ENCODE results near the gene TOPAZ1.

Gene TOPAZ1

DNA sequence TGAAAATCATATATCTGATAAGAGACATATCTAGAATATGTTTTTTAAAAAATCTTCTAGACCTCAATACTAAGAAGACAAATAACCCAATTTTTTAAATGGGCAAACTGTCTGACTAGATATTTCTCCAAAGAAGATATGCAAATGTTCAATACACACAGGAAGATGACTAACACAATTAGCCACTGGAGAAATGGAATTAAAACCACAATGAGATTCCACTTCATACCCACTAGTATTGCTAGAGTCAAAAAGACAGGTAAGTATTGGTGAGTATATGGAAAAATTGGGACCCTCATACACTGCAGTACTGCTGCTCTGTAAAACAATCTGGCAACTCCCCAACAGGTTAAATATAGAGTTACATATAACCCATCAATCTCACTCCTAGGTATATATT is 33.1 kb upstream of the TOPAZ1 start:
- Histone ChIP-seq H3K27me3 (replicated peaks) (no peaks in the 10 kb centered on the region), H3K36me3 (replicated peaks) (no peaks in the 10 kb centered on the region), H3K4me3 (ENCODE audit: low read depth, low read length) (no peak overlapping the region), H3K27ac (no peak overlapping the region)
- in situ Hi-C loops (cut with HindIII; ENCODE audit: low pct_ligation_motif_present, low sequenced_read_pairs): no loop called here
- DNase-seq: no peak
- TF ChIP-seq, protein P1, sequence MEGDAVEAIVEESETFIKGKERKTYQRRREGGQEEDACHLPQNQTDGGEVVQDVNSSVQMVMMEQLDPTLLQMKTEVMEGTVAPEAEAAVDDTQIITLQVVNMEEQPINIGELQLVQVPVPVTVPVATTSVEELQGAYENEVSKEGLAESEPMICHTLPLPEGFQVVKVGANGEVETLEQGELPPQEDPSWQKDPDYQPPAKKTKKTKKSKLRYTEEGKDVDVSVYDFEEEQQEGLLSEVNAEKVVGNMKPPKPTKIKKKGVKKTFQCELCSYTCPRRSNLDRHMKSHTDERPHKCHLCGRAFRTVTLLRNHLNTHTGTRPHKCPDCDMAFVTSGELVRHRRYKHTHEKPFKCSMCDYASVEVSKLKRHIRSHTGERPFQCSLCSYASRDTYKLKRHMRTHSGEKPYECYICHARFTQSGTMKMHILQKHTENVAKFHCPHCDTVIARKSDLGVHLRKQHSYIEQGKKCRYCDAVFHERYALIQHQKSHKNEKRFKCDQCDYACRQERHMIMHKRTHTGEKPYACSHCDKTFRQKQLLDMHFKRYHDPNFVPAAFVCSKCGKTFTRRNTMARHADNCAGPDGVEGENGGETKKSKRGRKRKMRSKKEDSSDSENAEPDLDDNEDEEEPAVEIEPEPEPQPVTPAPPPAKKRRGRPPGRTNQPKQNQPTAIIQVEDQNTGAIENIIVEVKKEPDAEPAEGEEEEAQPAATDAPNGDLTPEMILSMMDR (IDR thresholded peaks at IDR 0.05; ENCODE audit: low read depth, low read length, missing control alignments): no peak

DNA sequence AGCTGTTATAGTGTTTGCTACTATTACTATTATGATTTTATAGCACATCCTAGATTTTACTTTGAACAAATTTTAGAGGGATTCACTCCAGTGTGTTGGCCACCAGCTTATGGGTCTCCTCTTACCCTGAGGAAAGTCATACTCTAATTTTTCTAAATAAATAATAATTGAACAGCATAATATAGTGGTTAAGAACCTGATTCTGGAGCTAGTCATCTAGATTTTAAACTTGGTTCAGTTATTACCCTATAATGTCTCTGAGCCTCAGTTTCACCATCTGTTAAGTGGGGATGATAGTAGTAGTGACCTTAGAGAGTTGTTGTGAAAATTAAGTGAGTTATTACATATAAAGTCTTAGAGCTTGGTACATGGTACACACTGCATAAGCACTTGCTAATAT is 30.7 kb upstream of the TOPAZ1 start:
- TF ChIP-seq, protein P1 (IDR thresholded peaks at IDR 0.05; ENCODE audit: low read depth, low read length, missing control alignments): no peak
- H3K36me3 ChIP-seq (replicated peaks): no peaks in the 10 kb centered on the region
- H3K4me3 ChIP-seq (ENCODE audit: low read depth, low read length): no peak overlapping the region
- H3K27me3 ChIP-seq (replicated peaks): no peaks in the 10 kb centered on the region
- no peak for DNase-seq
- H3K27ac ChIP-seq: no peak overlapping the region
- in situ Hi-C loops (cut with HindIII; ENCODE audit: low pct_ligation_motif_present, low sequenced_read_pairs): no loop called here

DNA sequence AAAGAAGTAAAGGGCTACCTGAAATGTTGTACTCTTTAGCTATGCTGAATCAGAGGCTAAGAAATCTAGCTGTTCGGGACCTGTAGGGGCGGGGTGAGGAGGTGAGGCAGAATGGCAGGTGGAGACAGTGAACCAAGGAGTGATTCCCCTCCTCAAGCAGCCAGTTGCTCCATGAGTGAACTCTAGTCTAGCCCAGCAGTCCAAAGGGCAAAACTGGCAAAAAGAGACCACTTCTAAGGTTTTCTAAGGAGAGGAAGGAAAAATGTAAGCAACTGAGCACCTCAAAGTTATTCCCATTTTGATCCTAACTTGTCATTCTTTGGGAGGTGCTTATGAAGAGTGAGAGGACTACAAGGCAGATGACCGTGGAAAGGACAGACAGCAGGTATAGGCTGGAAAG is 19.3 kb upstream of the TOPAZ1 start:
- TF ChIP-seq, protein P1 (IDR thresholded peaks at IDR 0.05; ENCODE audit: low read depth, low read length, missing control alignments): no peak
- Histone ChIP-seq H3K4me3 (ENCODE audit: low read depth, low read length) (no peak overlapping the region), H3K36me3 (replicated peaks) (no peaks in the 10 kb centered on the region), H3K27me3 (replicated peaks) (no peaks in the 10 kb centered on the region), H3K27ac (no peak overlapping the region)
- in situ Hi-C loops (cut with HindIII; ENCODE audit: low pct_ligation_motif_present, low sequenced_read_pairs): no loop called here
- no peak for DNase-seq

DNA sequence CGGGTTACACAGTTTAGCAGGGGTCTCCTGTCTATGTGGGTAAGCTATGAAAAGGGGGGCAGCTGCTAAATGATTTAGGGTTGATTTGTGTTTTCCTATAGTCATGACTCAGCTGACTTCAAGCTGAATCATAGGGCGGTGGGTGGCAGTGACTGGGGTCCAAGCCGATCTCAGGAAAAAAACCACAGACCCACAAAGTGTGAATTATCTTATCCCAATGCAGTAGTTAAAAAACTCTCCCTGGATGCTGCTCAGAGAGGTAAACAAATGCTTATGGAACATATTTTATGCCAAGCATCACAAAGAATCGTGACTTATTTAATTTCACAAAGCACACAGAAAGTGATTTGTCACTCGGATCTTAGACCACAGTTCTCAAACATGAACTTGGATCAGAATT is 18.4 kb upstream of the TOPAZ1 start:
- in situ Hi-C loops (cut with HindIII; ENCODE audit: low pct_ligation_motif_present, low sequenced_read_pairs): no loop called here
- TF ChIP-seq, protein P1 (IDR thresholded peaks at IDR 0.05; ENCODE audit: low read depth, low read length, missing control alignments): no peak
- H3K4me3 ChIP-seq (ENCODE audit: low read depth, low read length): no peak overlapping the region
- H3K36me3 ChIP-seq (replicated peaks): no peaks in the 10 kb centered on the region
- H3K27me3 ChIP-seq (replicated peaks): no peaks in the 10 kb centered on the region
- peak; percentile 16 for DNase-seq
- H3K27ac ChIP-seq: no peak overlapping the region

DNA sequence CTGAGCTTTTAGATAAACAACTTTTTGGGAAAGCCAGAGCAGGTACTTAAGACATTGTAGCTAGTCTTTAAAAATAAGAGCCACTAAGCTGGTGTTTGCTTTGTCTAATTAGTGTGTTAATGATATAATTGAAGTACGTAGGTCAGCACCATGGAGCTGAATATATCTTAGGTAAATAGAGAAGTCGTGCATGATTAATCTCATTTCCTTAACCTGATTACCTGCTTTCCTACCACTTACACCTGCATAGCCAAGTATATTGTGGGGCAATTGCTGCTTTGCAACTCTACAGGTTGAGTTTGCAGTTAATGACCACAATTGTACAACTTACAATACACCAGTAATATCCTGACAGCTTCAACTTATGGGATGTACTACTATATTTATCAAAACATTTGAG is 17.6 kb upstream of the TOPAZ1 start:
- Histone ChIP-seq H3K27me3 (replicated peaks) (no peaks in the 10 kb centered on the region), H3K27ac (no peak overlapping the region), H3K36me3 (replicated peaks) (no peaks in the 10 kb centered on the region), H3K4me3 (ENCODE audit: low read depth, low read length) (no peak overlapping the region)
- no peak for DNase-seq
- in situ Hi-C loops (cut with HindIII; ENCODE audit: low pct_ligation_motif_present, low sequenced_read_pairs): no loop called here
- TF ChIP-seq, protein P1 (IDR thresholded peaks at IDR 0.05; ENCODE audit: low read depth, low read length, missing control alignments): no peak

DNA sequence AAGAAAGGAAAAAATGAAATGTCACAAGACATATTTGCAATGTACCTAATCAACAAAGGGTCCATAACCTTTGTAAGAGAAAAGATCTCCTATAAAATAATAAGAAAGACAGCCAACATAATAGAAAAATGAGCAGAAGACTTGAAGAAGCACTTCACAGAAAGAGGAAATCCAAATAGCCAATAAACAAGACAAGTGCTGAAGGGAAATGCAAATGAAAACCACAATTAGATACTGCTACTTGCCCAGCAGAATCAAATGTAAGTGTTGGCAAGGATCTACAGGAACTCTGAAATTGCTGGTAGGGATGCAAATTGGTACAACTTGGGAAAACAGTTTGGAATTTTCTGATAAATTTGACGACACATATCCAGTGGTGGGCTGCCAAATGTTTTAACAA is 15.1 kb upstream of the TOPAZ1 start:
- in situ Hi-C loops (cut with HindIII; ENCODE audit: low pct_ligation_motif_present, low sequenced_read_pairs): no loop called here
- DNase-seq: no peak
- Histone ChIP-seq H3K36me3 (replicated peaks) (no peaks in the 10 kb centered on the region), H3K27me3 (replicated peaks) (no peaks in the 10 kb centered on the region), H3K27ac (no peak overlapping the region), H3K4me3 (ENCODE audit: low read depth, low read length) (no peak overlapping the region)
- TF ChIP-seq, protein P1 (IDR thresholded peaks at IDR 0.05; ENCODE audit: low read depth, low read length, missing control alignments): no peak
